ENCODE measurements around the gene DCLK3. TPM values are rescaled to one million over a fixed set of nuclear protein-coding genes. Genes with fewer than 3 reads are reported as not detected.

Gene DCLK3, protein sequence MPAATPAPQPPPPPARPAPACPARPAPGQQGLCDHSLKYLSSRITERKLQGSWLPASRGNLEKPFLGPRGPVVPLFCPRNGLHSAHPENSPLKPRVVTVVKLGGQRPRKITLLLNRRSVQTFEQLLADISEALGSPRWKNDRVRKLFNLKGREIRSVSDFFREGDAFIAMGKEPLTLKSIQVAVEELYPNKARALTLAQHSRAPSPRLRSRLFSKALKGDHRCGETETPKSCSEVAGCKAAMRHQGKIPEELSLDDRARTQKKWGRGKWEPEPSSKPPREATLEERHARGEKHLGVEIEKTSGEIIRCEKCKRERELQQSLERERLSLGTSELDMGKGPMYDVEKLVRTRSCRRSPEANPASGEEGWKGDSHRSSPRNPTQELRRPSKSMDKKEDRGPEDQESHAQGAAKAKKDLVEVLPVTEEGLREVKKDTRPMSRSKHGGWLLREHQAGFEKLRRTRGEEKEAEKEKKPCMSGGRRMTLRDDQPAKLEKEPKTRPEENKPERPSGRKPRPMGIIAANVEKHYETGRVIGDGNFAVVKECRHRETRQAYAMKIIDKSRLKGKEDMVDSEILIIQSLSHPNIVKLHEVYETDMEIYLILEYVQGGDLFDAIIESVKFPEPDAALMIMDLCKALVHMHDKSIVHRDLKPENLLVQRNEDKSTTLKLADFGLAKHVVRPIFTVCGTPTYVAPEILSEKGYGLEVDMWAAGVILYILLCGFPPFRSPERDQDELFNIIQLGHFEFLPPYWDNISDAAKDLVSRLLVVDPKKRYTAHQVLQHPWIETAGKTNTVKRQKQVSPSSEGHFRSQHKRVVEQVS
- not detected in 2 replicates for total RNA-seq

GRCh38 chr3:36763850-36764703 is at the start of gene DCLK3:
TSS of gene DCLK3 (minus strand) at chr3:36764553. CDS start at chr3:36764263, 290 bp downstream.

Other genes with a start within 250 kb of the DCLK3 start
- gene TRANK1, start 180.5 kb upstream of the DCLK3 start, total RNA-seq = 9.1 and 14.3 TPM in 2 replicates
- 4.3 and 5.3 TPM in 2 replicates for gene EPM2AIP1, start 228.6 kb upstream of the DCLK3 start, total RNA-seq
- 23.6 and 25.6 TPM in 2 replicates for gene MLH1, start 229.0 kb upstream of the DCLK3 start, total RNA-seq